ENCODE data around the gene HDAC4. TPM values are rescaled to one million over a fixed set of nuclear protein-coding genes. Genes with fewer than 3 reads are reported as not detected.
"Not testable (repeated sequence)": the region's sequence is repeated elsewhere in the genome, so short reads cannot be mapped to it uniquely, and the experiment has no call there.

The HDAC4 gene
- total RNA-seq, 1 donor from 2014 or later = 39.0 TPM

GRCh38 chr2:239285071-239285931 is 115.5 kb downstream of the HDAC4 start:
- H3K4me1 Mint-ChIP-seq (ENCODE audit: unreplicated experiment) = peaks cover 41% of the 10 kb centered on the region

GRCh38 chr2:239283961-239284795 is 116.6 kb downstream of the HDAC4 start:
- no peak overlapping the region for H3K27ac Mint-ChIP-seq
- H3K4me1 Mint-ChIP-seq (ENCODE audit: unreplicated experiment) = peaks cover 34% of the 10 kb centered on the region

More at GRCh38 chr2:239285071-239285931, 115.5 kb downstream of the HDAC4 start:
- H3K4me3 Mint-ChIP-seq = peak overlapping the region; percentile 4
- H3K9me3 Mint-ChIP-seq = no peaks in the 10 kb centered on the region
- H3K27me3 Mint-ChIP-seq = no peaks in the 10 kb centered on the region
- H3K36me3 Mint-ChIP-seq = no peaks in the 10 kb centered on the region
- H3K27ac Mint-ChIP-seq = peak overlapping the region; percentile 65
- TF ChIP-seq CTCF (conservative IDR thresholded peaks at IDR 0.05) = no peak
- no peak for DNase-seq (ENCODE audit: extremely low spot score, unreplicated experiment)

GRCh38 chr2:239283288-239283945 is 117.4 kb downstream of the HDAC4 start:
- Mint-ChIP-seq H3K9me3 (no peaks in the 10 kb centered on the region), H3K27ac (no peak overlapping the region), H3K4me3 (no peak overlapping the region), H3K36me3 (no peaks in the 10 kb centered on the region), H3K27me3 (no peaks in the 10 kb centered on the region), H3K4me1 (ENCODE audit: unreplicated experiment) (peaks cover 33% of the 10 kb centered on the region)
- no peak for DNase-seq (ENCODE audit: extremely low spot score, unreplicated experiment)
- TF ChIP-seq CTCF (conservative IDR thresholded peaks at IDR 0.05) = no peak

More at GRCh38 chr2:239283961-239284795, 116.6 kb downstream of the HDAC4 start:
- H3K27me3 Mint-ChIP-seq = no peaks in the 10 kb centered on the region
- no peaks in the 10 kb centered on the region for H3K36me3 Mint-ChIP-seq
- no peak for TF ChIP-seq CTCF (conservative IDR thresholded peaks at IDR 0.05)
- DNase-seq (ENCODE audit: extremely low spot score, unreplicated experiment) = no peak
- H3K4me3 Mint-ChIP-seq = no peak overlapping the region
- H3K9me3 Mint-ChIP-seq = no peaks in the 10 kb centered on the region

GRCh38 chr2:239282448-239283287 is 118.2 kb downstream of the HDAC4 start:
- Mint-ChIP-seq H3K4me3 (no peak overlapping the region), H3K4me1 (ENCODE audit: unreplicated experiment) (peaks cover 27% of the 10 kb centered on the region), H3K36me3 (no peaks in the 10 kb centered on the region), H3K27ac (no peak overlapping the region), H3K9me3 (no peaks in the 10 kb centered on the region), H3K27me3 (no peaks in the 10 kb centered on the region)
- no peak for TF ChIP-seq CTCF (conservative IDR thresholded peaks at IDR 0.05)
- DNase-seq (ENCODE audit: extremely low spot score, unreplicated experiment) = no peak

GRCh38 chr2:239280296-239281017 is 120.4 kb downstream of the HDAC4 start:
- H3K9me3 Mint-ChIP-seq = not testable (repeated sequence)
- DNase-seq (ENCODE audit: extremely low spot score, unreplicated experiment) = peak; percentile 42

More at GRCh38 chr2:239280296-239281017, 120.4 kb downstream of the HDAC4 start:
- not testable (repeated sequence) for H3K27me3 Mint-ChIP-seq, H3K36me3 Mint-ChIP-seq, H3K27ac Mint-ChIP-seq, H3K4me3 Mint-ChIP-seq
- peaks cover 21% of the 10 kb centered on the region for H3K4me1 Mint-ChIP-seq (ENCODE audit: unreplicated experiment)

Measured in type B pancreatic cell (in vitro differentiated cells).